Keratinocyte (primary cell): ENCODE results near the gene ACTMAP. TPM values are rescaled to one million over a fixed set of nuclear protein-coding genes. Genes with fewer than 3 reads are reported as not detected.
"Not testable (repeated sequence)": the region's sequence is repeated elsewhere in the genome, so short reads cannot be mapped to it uniquely, and the experiment has no call there.

Source experiments
- DNase-seq: peaks from one replicate; pipeline ENCODE4 v3.0.0-alpha.2; 2011; ENCODE audit warnings: low read depth, missing footprints, low spot score
- FAIRE-seq: peaks from 2 replicates; lab custom pipeline; 2011; peaks lifted over from hg19 to GRCh38; lab: Jason Lieb, UNC
- H2AFZ ChIP-seq: 2 replicates; pipeline ENCODE4 v1.6.0; 2012; ENCODE audit warnings: low read length, control low read depth, inconsistent platforms; ENCODE audit not compliant: control insufficient read depth
- H3K27ac ChIP-seq: 2 replicates; pipeline ENCODE4 v1.5.1; 2011; ENCODE audit warnings: low read length; ENCODE audit not compliant: control insufficient read depth, insufficient read depth
- H3K27me3 ChIP-seq: 3 replicates; pipeline ENCODE4 v1.6.0; 2011; ENCODE audit warnings: low read length; ENCODE audit not compliant: control insufficient read depth, insufficient read depth; ENCODE audit errors: extremely low read depth
- H3K36me3 ChIP-seq, 2 experiments: 2 replicates in 1 of 2; 3 replicates in 1 of 2; pipeline ENCODE4 v1.5.1; 2011; ENCODE audit warnings: low read length in 2 of 2, mild to moderate bottlenecking in 1 of 2; ENCODE audit not compliant: control insufficient read depth in 2 of 2, insufficient read depth in 2 of 2; ENCODE audit errors: extremely low read depth in 1 of 2
- H3K4me1 ChIP-seq: 3 replicates; pipeline ENCODE4 v1.5.1; 2011; ENCODE audit warnings: low read length; ENCODE audit not compliant: control insufficient read depth, insufficient read depth; ENCODE audit errors: extremely low read depth
- H3K4me2 ChIP-seq: 3 replicates; pipeline ENCODE4 v1.6.0; 2011; ENCODE audit warnings: low read depth, low read length; ENCODE audit not compliant: control insufficient read depth, insufficient read depth; ENCODE audit errors: extremely low read depth
- H3K4me3 ChIP-seq, 3 experiments: fragments of 200-600 bp in 1 of 3; sonication (generic) in 1 of 3; 2 replicates in 2 of 3; 3 replicates in 1 of 3; pipeline ENCODE4 v1.5.1; 2011 to 2016; ENCODE audit warnings: low read length in 3 of 3, mild to moderate bottlenecking in 3 of 3, control low read depth in 2 of 3, inconsistent platforms in 1 of 3, low read depth in 1 of 3, mixed read lengths in 1 of 3, mixed run types in 1 of 3, moderate library complexity in 1 of 3; ENCODE audit not compliant: control insufficient read depth in 2 of 3, insufficient read depth in 2 of 3; ENCODE audit errors: extremely low read depth in 1 of 3
- H3K79me2 ChIP-seq: 2 replicates; pipeline ENCODE4 v1.6.0; 2012; ENCODE audit warnings: low read length; ENCODE audit not compliant: control insufficient read depth, insufficient read depth
- H3K9ac ChIP-seq: 3 replicates; pipeline ENCODE4 v1.6.0; 2011; ENCODE audit warnings: low read length; ENCODE audit not compliant: control insufficient read depth, insufficient read depth; ENCODE audit errors: extremely low read depth
- H3K9me1 ChIP-seq: 3 replicates; pipeline ENCODE4 v1.6.0; 2011; ENCODE audit warnings: low read length; ENCODE audit not compliant: control insufficient read depth, insufficient read depth; ENCODE audit errors: extremely low read depth
- H3K9me3 ChIP-seq: 2 replicates; pipeline ENCODE4 v1.5.1; 2012; ENCODE audit warnings: low read depth, low read length; ENCODE audit not compliant: control insufficient read depth
- H4K20me1 ChIP-seq: 3 replicates; pipeline ENCODE4 v1.6.0; 2011; ENCODE audit warnings: low read length; ENCODE audit not compliant: control insufficient read depth, insufficient read depth; ENCODE audit errors: extremely low read depth
- CTCF ChIP-seq, 3 experiments: IDR thresholded peaks in 1 of 3; conservative IDR thresholded peaks in 1 of 3; optimal IDR thresholded peaks in 1 of 3; 2 replicates in 2 of 3; 3 replicates in 1 of 3; pipeline versions ENCODE3 to v1.5.1; 2011; ENCODE audit warnings: low read length in 3 of 3, mild to moderate bottlenecking in 3 of 3, moderate library complexity in 2 of 3, control low read depth in 1 of 3, inconsistent platforms in 1 of 3; ENCODE audit not compliant: insufficient read depth in 2 of 3; ENCODE audit errors: extremely low read depth in 1 of 3
- EZH2 ChIP-seq: IDR thresholded peaks from one replicate; pipeline ENCODE4 v1.6.1; 2012; ENCODE audit warnings: inconsistent platforms, mild to moderate bottlenecking, low read length, moderate library complexity
- dilution Hi-C: fragments of 300-500 bp; cut with MboI; formaldehyde crosslinking; loops from one replicate; pipeline ENCODE4 v1.7.0; 2020; ENCODE audit warnings: low sequenced_read_pairs; ENCODE audit not compliant: extremely low pct_ligation_motif_present
- polyA plus RNA-seq, 5 experiments: library from polyadenylated mRNA; depleted of rRNA in 3 of 5; stranded (reverse) in 3 of 5; stranded (forward) in 1 of 5; unstranded in 1 of 5; fragments of >200 nt; gene quantifications; 1 replicate in 1 of 5; 2 replicates in 3 of 5; 3 replicates in 1 of 5; pipeline versions ENCODE4 v1.2.1 to v1.2.3, GENCODE V29; 2011 to 2012; ENCODE audit warnings: missing spikeins in 2 of 5, low read depth in 1 of 5, low replicate concordance in 1 of 5

Gene ACTMAP
- polyA plus RNA-seq, 1 donor (not counting 4 experiments of a cell fraction or from before 2014, with no cell fraction given), result 1.4 TPM

DNA sequence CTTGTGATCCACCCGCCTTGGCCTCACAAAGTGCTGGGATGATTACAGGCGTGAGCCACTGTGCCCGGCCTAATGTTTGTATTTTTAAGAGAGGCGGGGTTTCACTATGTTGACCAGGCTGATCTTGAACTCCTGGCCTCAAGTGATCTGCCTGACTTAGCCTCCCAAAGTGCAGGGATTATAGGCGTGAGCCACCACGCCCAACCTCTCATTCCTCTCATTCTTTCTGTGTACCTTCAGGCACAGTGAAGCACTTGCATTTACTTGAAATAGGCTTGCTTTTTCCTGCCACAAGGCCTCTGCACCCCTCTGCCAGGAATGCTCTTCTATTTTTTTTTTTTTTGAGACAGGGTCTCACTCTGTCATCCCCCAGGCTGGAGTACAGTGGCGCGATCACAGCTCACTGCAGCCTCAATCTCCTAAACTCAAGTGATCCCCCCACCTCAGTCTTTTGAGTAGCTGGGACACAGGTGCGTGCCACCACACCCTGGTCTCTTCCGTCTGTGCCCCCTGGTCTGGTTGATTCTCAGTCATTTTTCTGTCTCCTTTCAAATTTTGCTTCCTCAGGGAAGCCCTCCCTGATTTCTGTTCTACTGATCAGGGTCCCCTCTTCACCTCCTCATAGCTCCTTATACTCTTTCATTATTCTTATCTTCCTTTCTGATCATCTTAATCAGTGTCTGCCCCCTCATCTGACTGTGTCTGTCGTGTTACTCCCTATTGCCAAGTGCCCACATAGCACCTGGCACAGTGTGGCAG is 15.1 kb downstream of the ACTMAP start:
- FAIRE-seq, result no peak
- H3K4me3 ChIP-seq, result no peak overlapping the region
- H3K9me1 ChIP-seq, result no peaks in the 10 kb centered on the region
- peaks cover 52 to 66% of the 10 kb centered on the region in 2 experiments for H3K36me3 ChIP-seq
- no peaks in the 10 kb centered on the region for H4K20me1 ChIP-seq
- no peak overlapping the region for H3K4me2 ChIP-seq
- no peak overlapping the region for H3K9ac ChIP-seq
- TF ChIP-seq EZH2, result no peak
- TF ChIP-seq CTCF (optimal IDR thresholded peaks at IDR 0.05 in 1 of 3, IDR thresholded peaks at IDR 0.05 in 1 of 3, conservative IDR thresholded peaks at IDR 0.05 in 1 of 3; ENCODE audit: extremely low read depth in 1 of 3, insufficient read depth in 2 of 3, low read length in 3 of 3), result no peak
- no peaks in the 10 kb centered on the region for H3K79me2 ChIP-seq
- peaks cover 9% of the 10 kb centered on the region for H3K4me1 ChIP-seq
- H3K27ac ChIP-seq, result no peak overlapping the region
- H2AFZ ChIP-seq, result no peak overlapping the region
- H3K9me3 ChIP-seq, result no peaks in the 10 kb centered on the region
- H3K27me3 ChIP-seq, result no peaks in the 10 kb centered on the region
- no peak for DNase-seq
- dilution Hi-C loops, result no loop called here

DNA sequence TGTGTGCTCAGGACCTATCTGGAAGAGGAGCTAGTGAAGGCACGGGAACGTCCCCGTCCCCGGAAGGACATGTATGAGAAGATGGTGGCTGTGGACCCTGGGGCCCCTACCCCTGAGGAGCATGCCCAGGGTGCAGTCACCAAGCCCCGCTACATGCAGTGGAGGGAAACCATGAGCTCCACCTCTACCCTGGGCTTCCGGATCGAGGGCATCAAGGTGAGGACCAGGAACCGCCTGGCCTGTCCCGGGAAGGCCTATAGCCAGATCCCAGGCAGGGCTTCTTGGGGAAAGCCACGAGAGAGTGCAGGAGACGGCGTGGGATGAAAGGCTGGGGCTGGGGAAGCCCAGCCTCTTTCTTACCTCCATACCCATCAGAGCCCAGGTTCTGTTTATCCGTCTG is 17.1 kb downstream of the ACTMAP start:
- Histone ChIP-seq H3K79me2 (peaks cover 2% of the 10 kb centered on the region), H3K9me3 (no peaks in the 10 kb centered on the region), H3K4me2 (no peak overlapping the region), H2AFZ (no peak overlapping the region), H3K36me3 (peaks cover 44 to 54% of the 10 kb centered on the region in 2 experiments), H3K27ac (no peak overlapping the region), H3K9ac (no peak overlapping the region), H3K27me3 (no peaks in the 10 kb centered on the region), H3K9me1 (no peaks in the 10 kb centered on the region), H3K4me3 (no peak overlapping the region), H4K20me1 (no peaks in the 10 kb centered on the region), H3K4me1 (peaks cover 9% of the 10 kb centered on the region)
- TF ChIP-seq EZH2 (no peak), CTCF (optimal IDR thresholded peaks at IDR 0.05 in 1 of 3, IDR thresholded peaks at IDR 0.05 in 1 of 3, conservative IDR thresholded peaks at IDR 0.05 in 1 of 3; ENCODE audit: extremely low read depth in 1 of 3, insufficient read depth in 2 of 3, low read length in 3 of 3) (no peak)
- no peak for FAIRE-seq
- no peak for DNase-seq
- dilution Hi-C loops, result no loop called here

- H4K20me1 ChIP-seq, DNase-seq, H3K4me3 ChIP-seq, H3K9ac ChIP-seq, FAIRE-seq, H3K27ac ChIP-seq, H3K27me3 ChIP-seq, H3K4me2 ChIP-seq, H3K9me1 ChIP-seq, H2AFZ ChIP-seq, H3K4me1 ChIP-seq, dilution Hi-C loops, H3K9me3 ChIP-seq, H3K79me2 ChIP-seq: not testable (repeated sequence)
- H3K36me3 ChIP-seq, result peaks cover 47 to 55% of the 10 kb centered on the region in 2 experiments
Observed at GRCh38 chr19:40732304-40732703, 18.0 kb downstream of the ACTMAP start.

- H3K79me2 ChIP-seq, result peaks cover 19% of the 10 kb centered on the region
- peaks cover 47 to 55% of the 10 kb centered on the region in 2 experiments for H3K36me3 ChIP-seq
- H3K27ac ChIP-seq, H3K4me3 ChIP-seq, DNase-seq, H2AFZ ChIP-seq, FAIRE-seq, H3K4me2 ChIP-seq, dilution Hi-C loops, H3K27me3 ChIP-seq, H3K9me3 ChIP-seq, H3K9ac ChIP-seq, H4K20me1 ChIP-seq, H3K9me1 ChIP-seq, H3K4me1 ChIP-seq: not testable (repeated sequence)
Observed at GRCh38 chr19:40730065-40730464, 20.2 kb downstream of the ACTMAP start.
